ENCODE data around the gene SEC16A.

DNA sequence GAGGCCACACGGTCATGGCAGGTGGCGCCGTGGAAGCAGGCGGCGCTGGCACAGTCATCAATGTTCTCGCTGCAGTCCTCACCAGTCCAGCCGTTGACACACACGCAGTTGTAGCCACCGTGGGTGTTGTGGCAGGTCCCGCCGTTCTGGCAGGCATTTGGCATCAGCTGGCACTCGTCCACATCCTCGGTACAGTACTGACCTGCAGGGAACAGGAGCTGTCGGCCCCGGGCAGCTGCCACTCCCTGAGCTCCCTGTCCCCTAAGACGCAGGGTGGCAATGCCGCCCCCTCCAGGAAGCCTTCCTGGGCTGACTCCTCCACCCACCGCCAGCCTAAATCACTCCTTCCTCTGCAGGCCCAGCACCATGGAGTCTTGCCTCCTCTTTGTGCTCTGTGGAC, 35.8 kb upstream of the SEC16A start:
- TF ChIP-seq, protein P1, sequence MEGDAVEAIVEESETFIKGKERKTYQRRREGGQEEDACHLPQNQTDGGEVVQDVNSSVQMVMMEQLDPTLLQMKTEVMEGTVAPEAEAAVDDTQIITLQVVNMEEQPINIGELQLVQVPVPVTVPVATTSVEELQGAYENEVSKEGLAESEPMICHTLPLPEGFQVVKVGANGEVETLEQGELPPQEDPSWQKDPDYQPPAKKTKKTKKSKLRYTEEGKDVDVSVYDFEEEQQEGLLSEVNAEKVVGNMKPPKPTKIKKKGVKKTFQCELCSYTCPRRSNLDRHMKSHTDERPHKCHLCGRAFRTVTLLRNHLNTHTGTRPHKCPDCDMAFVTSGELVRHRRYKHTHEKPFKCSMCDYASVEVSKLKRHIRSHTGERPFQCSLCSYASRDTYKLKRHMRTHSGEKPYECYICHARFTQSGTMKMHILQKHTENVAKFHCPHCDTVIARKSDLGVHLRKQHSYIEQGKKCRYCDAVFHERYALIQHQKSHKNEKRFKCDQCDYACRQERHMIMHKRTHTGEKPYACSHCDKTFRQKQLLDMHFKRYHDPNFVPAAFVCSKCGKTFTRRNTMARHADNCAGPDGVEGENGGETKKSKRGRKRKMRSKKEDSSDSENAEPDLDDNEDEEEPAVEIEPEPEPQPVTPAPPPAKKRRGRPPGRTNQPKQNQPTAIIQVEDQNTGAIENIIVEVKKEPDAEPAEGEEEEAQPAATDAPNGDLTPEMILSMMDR (conservative IDR thresholded peaks at IDR 0.05 in 1 of 2, IDR thresholded peaks at IDR 0.05 in 1 of 2; ENCODE audit: extremely low read depth in 1 of 2, insufficient read depth in 1 of 2, low read depth in 1 of 2, low read length in 2 of 2), result no peak
- no peak for TF ChIP-seq EZH2 (IDR thresholded peaks at IDR 0.05; ENCODE audit: borderline replicate concordance, low read length)
